Natural killer cell (primary cell): Measurements from ENCODE around the gene TBC1D24. TPM values are rescaled to one million over a fixed set of nuclear protein-coding genes. Genes with fewer than 3 reads are reported as not detected.

Experiments used
- ATAC-seq, 3 donors: fragments of 150-1000 bp in 2 of 3; fragments of 200-7000 bp in 1 of 3; cut with Tn5 transposase; 1 replicate in 1 of 3; 2 replicates in 2 of 3; pipeline ENCODE4 v1.10.0; 2021; ENCODE audit warnings: mild to moderate bottlenecking in 2 of 3, moderate library complexity in 2 of 3
- DNase-seq, 2 donors: peaks; one replicate each; pipeline versions ENCODE4 v3.0.0 to v3.0.0-alpha.2; 2013 to 2021; ENCODE audit warnings: mixed read lengths in 1 of 2
- H3K27ac ChIP-seq: one replicate; pipeline ENCODE4 v1.5.1; 2013; ENCODE audit warnings: mild to moderate bottlenecking, low read length
- H3K27me3 ChIP-seq: one replicate; pipeline ENCODE4 v1.6.1; 2013; ENCODE audit warnings: low read length; ENCODE audit not compliant: control insufficient read depth, insufficient read depth
- H3K36me3 ChIP-seq: one replicate; pipeline ENCODE4 v1.6.1; 2013; ENCODE audit warnings: low read length; ENCODE audit not compliant: control insufficient read depth, insufficient read depth
- H3K4me1 ChIP-seq: one replicate; pipeline ENCODE4 v1.6.1; 2013; ENCODE audit warnings: low read length; ENCODE audit not compliant: control insufficient read depth, insufficient read depth
- H3K4me3 ChIP-seq: one replicate; pipeline ENCODE4 v1.5.1; 2013; ENCODE audit warnings: low read length
- H3K9me3 ChIP-seq: one replicate; pipeline ENCODE4 v1.6.1; 2013; ENCODE audit warnings: low read length; ENCODE audit not compliant: control insufficient read depth, insufficient read depth
- H3K27ac Mint-ChIP-seq, 2 donors: one replicate each; pipeline ENCODE4 v1.8.0; 2022; ENCODE audit warnings: mild to moderate bottlenecking in 2 of 2, mixed read lengths in 2 of 2, moderate library complexity in 1 of 2
- H3K27me3 Mint-ChIP-seq, 2 donors: one replicate each; pipeline ENCODE4 v1.8.0; 2022; ENCODE audit warnings: low read depth in 2 of 2, mixed read lengths in 2 of 2
- H3K36me3 Mint-ChIP-seq: one replicate; pipeline ENCODE4 v1.8.0; 2022; ENCODE audit warnings: mixed read lengths
- H3K4me1 Mint-ChIP-seq, 2 donors: one replicate each; pipeline ENCODE4 v1.8.0; 2022; ENCODE audit warnings: mixed read lengths in 2 of 2
- H3K4me3 Mint-ChIP-seq: one replicate; pipeline ENCODE4 v1.8.0; 2022; ENCODE audit warnings: mild to moderate bottlenecking, moderate library complexity, mixed read lengths
- H3K9me3 Mint-ChIP-seq, 2 donors: one replicate each; pipeline ENCODE4 v1.8.0; 2022; ENCODE audit warnings: mixed read lengths in 2 of 2
- CTCF ChIP-seq: fragments of 200-600 bp; IDR thresholded peaks from one replicate; pipeline ENCODE4 v1.8.0; 2022; ENCODE audit warnings: antibody characterized with exemption
- WGBS: methylation state at CpG from one replicate; pipeline ENCODE4 v1.1.7; 2013; ENCODE audit warnings: missing lambda C conversion rate; ENCODE audit not compliant: insufficient coverage; 5-methylcytosine and 5-hydroxymethylcytosine counted together
- intact Hi-C: fragments of 100-400 bp; cut with micrococcal nuclease; formaldehyde crosslinking; loops from one replicate; pipeline ENCODE4 v1.14.2; 2022
- total RNA-seq, 4 donors: library from RNA; stranded (reverse); fragments of 120-200 nt in 1 of 4; gene quantifications; one replicate each; pipeline versions ENCODE4 v1.2.3 to v1.2.4, GENCODE V29; 2013 to 2022

Gene TBC1D24
- total RNA-seq, 3 donors from 2014 or later (not counting 1 experiment from before 2014, with no cell fraction given), result 7.2 to 13.0 (median 10.9) TPM

- Histone ChIP-seq H3K27me3 (no peaks in the 10 kb centered on the region), H3K27ac (peak overlapping the region; percentile 91), H3K4me3 (peak overlapping the region; percentile 73), H3K9me3 (no peaks in the 10 kb centered on the region), H3K36me3 (peaks cover 4% of the 10 kb centered on the region), H3K4me1 (peaks cover 72% of the 10 kb centered on the region)
- Mint-ChIP-seq H3K4me1 (peaks cover 57 to 79% of the 10 kb centered on the region in 2 donors), H3K4me3 (peak overlapping the region; percentile 86), H3K27me3 (peaks cover 0 to 4% of the 10 kb centered on the region in 2 donors), H3K36me3 (no peaks in the 10 kb centered on the region), H3K9me3 (no peaks in the 10 kb centered on the region), H3K27ac (peak overlapping the region; percentile 89 to 91)
- DNase-seq (no peak), ATAC-seq (no peak)
- intact Hi-C loops, result no loop called here
- WGBS, result 28% methylated on average over 12 of the region's 14 CpGs
- no peak for TF ChIP-seq CTCF
Measured at GRCh38 chr16:2515180-2515851, 40.4 kb downstream of the TBC1D24 start.

DNA sequence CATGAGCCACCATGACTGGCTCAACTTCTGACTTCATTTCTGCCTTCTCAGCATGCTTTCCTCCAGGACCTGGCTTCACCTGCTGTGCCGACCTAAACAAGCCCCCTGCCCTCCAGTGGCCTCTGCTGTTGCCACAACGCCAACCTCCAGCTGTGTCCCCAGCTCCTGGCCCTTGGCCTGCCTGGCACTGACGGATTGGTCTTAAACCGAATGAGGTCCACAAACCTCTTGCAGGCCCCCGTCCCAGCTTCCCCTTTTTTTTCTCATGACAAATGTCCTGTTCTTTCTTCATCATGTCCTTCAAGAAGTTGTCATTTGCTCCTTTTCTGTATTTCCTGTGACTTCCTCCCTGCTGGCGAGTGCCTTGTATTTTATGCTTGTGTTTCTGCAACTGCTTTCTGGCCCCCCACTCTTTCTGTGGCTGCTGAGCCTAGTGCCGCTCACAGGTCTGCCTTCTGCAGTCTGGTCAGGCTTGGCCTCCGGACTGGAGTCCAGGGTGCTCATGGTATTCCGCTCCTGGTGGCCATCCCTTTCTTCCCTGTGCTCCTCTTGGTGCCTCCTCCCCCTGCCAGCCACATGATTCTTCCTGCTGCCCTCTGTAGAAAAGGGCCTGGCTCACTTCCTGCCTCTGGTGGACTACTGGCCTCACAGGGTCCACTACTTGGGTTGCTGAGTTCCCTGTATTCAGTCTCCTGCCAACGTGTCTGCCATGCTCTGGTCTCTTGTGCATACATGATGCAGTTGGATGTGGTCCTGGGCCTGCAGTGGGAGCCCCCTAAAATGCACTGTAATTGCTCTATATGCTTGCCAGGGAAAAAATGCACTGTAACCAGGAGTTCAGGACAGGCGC lies 41.7 kb downstream of the TBC1D24 start:
- 52% methylated on average over 11 of the region's 11 CpGs for WGBS
- Mint-ChIP-seq H3K4me1 (peaks cover 66 to 82% of the 10 kb centered on the region in 2 donors), H3K9me3 (no peaks in the 10 kb centered on the region), H3K36me3 (no peaks in the 10 kb centered on the region), H3K27me3 (peaks cover 0 to 4% of the 10 kb centered on the region in 2 donors), H3K27ac (peak overlapping the region; percentile 89 to 91), H3K4me3 (peak overlapping the region; percentile 86)
- no peak for TF ChIP-seq CTCF
- peaks cover 80% of the 10 kb centered on the region for H3K4me1 ChIP-seq
- DNase-seq, result no peak
- ATAC-seq, result no peak
- no peaks in the 10 kb centered on the region for H3K27me3 ChIP-seq
- intact Hi-C loops, result no loop called here
- no peaks in the 10 kb centered on the region for H3K9me3 ChIP-seq
- H3K36me3 ChIP-seq, result peaks cover 4% of the 10 kb centered on the region
- no peak overlapping the region for H3K4me3 ChIP-seq
- H3K27ac ChIP-seq, result peak overlapping the region; percentile 91

DNA sequence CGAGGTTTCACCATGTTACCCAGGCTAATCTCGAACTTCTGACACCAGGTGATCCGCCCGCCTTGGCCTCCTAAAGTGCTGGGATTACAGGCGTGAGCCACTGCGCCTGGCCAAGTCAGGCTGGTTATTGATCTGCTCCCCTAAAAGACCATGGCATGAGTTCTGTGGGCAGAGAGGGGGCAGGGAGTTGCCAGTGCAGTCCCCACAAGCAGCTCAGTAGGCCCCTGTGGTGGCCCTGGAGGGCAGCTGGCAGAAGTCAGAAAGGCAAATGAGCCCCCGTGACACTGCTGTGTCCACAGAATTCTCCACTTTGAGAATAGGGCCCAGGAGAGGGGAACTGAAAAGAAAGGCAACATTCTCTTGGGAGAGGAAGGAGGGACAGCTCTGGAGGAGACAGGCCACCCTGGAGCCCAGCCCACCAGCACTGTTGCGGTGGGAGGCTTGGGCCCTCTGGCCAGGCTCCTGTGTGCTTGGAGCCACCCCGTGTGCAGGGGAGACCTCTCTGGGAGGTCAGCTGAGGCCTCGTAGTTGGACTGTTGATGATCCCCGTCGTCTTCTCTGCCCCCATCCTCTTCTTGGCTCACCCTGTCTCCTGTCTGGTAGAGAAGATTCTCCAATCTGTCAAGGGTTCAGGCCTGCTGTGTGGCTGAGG lies 43.2 kb downstream of the TBC1D24 start:
- H3K4me1 Mint-ChIP-seq, result peaks cover 54 to 70% of the 10 kb centered on the region in 2 donors
- Histone ChIP-seq H3K27me3 (no peaks in the 10 kb centered on the region), H3K27ac (no peak overlapping the region), H3K4me1 (peaks cover 71% of the 10 kb centered on the region), H3K9me3 (no peaks in the 10 kb centered on the region), H3K4me3 (no peak overlapping the region), H3K36me3 (peaks cover 6% of the 10 kb centered on the region)
- no peaks in the 10 kb centered on the region for H3K36me3 Mint-ChIP-seq
- intact Hi-C loops, result no loop called here
- DNase-seq (no peak), ATAC-seq (no peak)
- H3K4me3 Mint-ChIP-seq, result peak overlapping the region; percentile 49
- TF ChIP-seq CTCF, result no peak
- H3K27ac Mint-ChIP-seq, result peak overlapping the region; percentile 89 to 91
- H3K9me3 Mint-ChIP-seq, result no peaks in the 10 kb centered on the region
- H3K27me3 Mint-ChIP-seq, result no peaks in the 10 kb centered on the region
- 87% methylated on average over 12 of the region's 12 CpGs for WGBS
